PFSK-1 (cell line): ENCODE results near the gene UBE2L5.

Experiments used
- FOXP2 ChIP-seq: optimal IDR thresholded peaks from 2 replicates; pipeline ENCODE3; 2011; ENCODE audit warnings: borderline replicate concordance, control low read depth, inconsistent platforms; ENCODE audit not compliant: insufficient read depth; ENCODE audit errors: extremely low read length, extremely low read depth
- POLR2AphosphoS5 ChIP-seq: IDR thresholded peaks from 2 replicates; pipeline ENCODE4 v1.6.1; 2012; ENCODE audit warnings: low read depth, mild to moderate bottlenecking, control low read depth, low read length, moderate library complexity
- SIN3A ChIP-seq: IDR thresholded peaks from 2 replicates; pipeline ENCODE4 v1.6.1; 2012; ENCODE audit warnings: mild to moderate bottlenecking, low read length, moderate library complexity, borderline replicate concordance; ENCODE audit not compliant: insufficient read depth
- TAF1 ChIP-seq: IDR thresholded peaks from 2 replicates; pipeline ENCODE4 v1.6.1; 2012; ENCODE audit warnings: low read length, control low read depth, borderline replicate concordance; ENCODE audit not compliant: insufficient read depth
- TF ChIP-seq, protein P1 (sequence below), 2 experiments: IDR thresholded peaks; 2 replicates each; pipeline versions ENCODE4 v1.6.1 to v1.8.0; 2011 to 2012; ENCODE audit warnings: low read depth in 2 of 2, low read length in 2 of 2, control low read depth in 1 of 2, inconsistent platforms in 1 of 2, mild to moderate bottlenecking in 1 of 2, moderate library complexity in 1 of 2; ENCODE audit not compliant: insufficient read depth in 1 of 2

Gene UBE2L5

DNA sequence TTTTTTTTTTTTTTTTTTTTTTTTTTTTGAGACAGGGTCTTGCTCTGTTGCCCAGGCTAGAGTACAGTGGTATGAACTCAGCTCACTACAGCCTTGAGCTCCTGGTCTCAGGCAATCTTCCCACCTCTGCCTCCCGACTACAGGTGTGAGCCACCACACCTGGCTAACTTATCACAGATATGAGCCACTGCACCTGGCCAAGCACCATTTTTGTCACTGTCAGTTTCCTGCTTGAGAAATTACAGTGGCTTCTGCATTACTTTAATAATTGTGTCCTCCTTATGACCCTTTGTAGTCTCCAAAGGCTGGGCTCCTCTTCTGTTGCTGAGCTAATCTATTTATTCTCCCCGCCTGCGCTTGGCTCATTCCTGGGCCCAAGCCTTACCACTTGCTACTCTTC is 16.0 kb downstream of the UBE2L5 start:
- TF ChIP-seq, protein P1, sequence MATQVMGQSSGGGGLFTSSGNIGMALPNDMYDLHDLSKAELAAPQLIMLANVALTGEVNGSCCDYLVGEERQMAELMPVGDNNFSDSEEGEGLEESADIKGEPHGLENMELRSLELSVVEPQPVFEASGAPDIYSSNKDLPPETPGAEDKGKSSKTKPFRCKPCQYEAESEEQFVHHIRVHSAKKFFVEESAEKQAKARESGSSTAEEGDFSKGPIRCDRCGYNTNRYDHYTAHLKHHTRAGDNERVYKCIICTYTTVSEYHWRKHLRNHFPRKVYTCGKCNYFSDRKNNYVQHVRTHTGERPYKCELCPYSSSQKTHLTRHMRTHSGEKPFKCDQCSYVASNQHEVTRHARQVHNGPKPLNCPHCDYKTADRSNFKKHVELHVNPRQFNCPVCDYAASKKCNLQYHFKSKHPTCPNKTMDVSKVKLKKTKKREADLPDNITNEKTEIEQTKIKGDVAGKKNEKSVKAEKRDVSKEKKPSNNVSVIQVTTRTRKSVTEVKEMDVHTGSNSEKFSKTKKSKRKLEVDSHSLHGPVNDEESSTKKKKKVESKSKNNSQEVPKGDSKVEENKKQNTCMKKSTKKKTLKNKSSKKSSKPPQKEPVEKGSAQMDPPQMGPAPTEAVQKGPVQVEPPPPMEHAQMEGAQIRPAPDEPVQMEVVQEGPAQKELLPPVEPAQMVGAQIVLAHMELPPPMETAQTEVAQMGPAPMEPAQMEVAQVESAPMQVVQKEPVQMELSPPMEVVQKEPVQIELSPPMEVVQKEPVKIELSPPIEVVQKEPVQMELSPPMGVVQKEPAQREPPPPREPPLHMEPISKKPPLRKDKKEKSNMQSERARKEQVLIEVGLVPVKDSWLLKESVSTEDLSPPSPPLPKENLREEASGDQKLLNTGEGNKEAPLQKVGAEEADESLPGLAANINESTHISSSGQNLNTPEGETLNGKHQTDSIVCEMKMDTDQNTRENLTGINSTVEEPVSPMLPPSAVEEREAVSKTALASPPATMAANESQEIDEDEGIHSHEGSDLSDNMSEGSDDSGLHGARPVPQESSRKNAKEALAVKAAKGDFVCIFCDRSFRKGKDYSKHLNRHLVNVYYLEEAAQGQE (IDR thresholded peaks at IDR 0.05; ENCODE audit: insufficient read depth in 1 of 2, low read depth in 2 of 2, low read length in 2 of 2) = no peak
- TF ChIP-seq FOXP2 (no peak), TAF1 (no peak), POLR2AphosphoS5 (no peak), SIN3A (no peak)

DNA sequence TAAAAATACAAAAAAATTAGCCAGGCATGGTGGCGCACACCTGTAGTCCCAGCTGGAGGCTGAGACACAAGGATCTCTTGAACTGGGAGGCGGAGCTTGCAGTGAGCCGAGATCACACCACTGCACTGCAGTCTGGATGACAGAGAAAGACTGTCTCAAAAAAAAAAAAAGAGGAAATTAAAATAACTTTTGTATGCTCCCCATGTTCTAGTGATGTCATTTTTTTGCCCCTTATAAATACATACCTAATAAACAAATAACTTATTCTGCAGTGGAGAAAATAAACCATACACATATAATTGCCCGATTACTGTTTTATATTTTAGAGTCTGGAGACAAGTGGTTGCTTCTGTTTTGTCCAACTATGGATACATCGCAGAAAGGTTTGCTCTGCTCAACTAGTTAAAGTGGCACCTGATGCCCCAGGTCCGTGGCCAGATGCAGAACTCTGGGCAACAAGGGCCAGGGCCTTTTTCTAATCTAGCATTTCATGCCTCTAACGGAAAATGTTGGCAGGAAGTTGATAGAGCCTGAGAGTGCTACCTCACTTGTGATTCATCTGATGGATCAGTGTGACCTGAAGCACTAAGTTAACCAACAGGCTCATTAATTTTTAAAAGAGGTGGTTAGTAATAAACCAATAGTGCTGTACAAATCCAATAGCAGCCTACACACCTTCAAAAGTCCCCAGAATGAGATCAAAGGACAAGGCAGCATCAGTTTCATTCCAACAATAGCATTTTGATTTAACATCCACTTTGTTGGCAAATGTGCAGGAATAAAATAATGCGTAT is 18.8 kb downstream of the UBE2L5 start:
- no peak for TF ChIP-seq FOXP2
- TF ChIP-seq, protein P1 (IDR thresholded peaks at IDR 0.05; ENCODE audit: insufficient read depth in 1 of 2, low read depth in 2 of 2, low read length in 2 of 2) = no peak
- TF ChIP-seq POLR2AphosphoS5 = no peak
- TF ChIP-seq SIN3A = no peak
- no peak for TF ChIP-seq TAF1

DNA sequence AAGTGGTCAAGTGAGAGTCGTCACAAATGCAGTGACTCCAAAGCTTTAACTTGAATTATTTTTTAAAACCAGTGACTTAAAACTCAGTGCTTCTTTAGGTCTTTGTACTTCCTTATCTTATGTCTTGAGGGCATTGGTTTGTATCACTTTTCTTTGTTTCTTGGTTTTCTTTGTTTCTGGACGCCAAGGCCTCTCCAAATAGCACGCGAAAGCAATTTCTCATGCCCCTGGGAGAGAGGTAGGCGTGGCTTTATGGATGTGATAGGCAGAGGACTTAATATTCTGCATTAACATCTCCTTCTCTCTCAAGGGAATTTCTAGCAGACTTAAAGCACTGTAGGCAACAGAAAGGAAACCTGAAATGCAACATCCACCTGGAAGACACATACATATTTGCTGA is 20.6 kb downstream of the UBE2L5 start:
- TF ChIP-seq SIN3A (no peak), POLR2AphosphoS5 (no peak), FOXP2 (no peak), TAF1 (no peak)
- TF ChIP-seq, protein P1 (IDR thresholded peaks at IDR 0.05; ENCODE audit: insufficient read depth in 1 of 2, low read depth in 2 of 2, low read length in 2 of 2) = no peak

DNA sequence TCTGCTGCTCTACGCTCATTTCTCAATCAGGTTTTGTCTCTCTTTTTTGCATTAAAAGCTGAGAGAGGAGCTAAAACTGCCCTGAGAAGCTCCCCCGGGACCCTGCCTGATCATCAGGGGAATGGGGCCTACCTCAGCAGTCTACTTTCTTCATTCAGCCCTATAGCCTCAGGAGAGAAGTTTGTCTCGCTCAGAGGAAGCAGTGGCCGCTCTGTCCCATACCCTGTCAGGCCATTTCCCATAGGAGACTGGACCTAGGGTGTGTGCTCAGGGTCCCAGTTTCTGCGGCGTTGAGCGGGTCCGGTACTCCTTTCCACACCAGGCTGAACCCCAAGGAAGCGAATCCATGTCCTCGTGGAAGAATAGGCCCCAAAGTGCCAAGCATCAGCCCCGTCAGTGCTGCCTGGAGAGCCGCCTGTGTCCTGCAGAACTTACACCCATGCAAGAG is 21.7 kb downstream of the UBE2L5 start:
- TF ChIP-seq FOXP2 = no peak
- TF ChIP-seq POLR2AphosphoS5 = no peak
- TF ChIP-seq, protein P1 (IDR thresholded peaks at IDR 0.05; ENCODE audit: insufficient read depth in 1 of 2, low read depth in 2 of 2, low read length in 2 of 2) = no peak
- no peak for TF ChIP-seq TAF1
- no peak for TF ChIP-seq SIN3A
